Chondrocyte (in vitro differentiated cells): ENCODE data around the gene HYDIN. TPM values are rescaled to one million over a fixed set of nuclear protein-coding genes. Genes with fewer than 3 reads are reported as not detected.

ENCODE experiments used
- DNase-seq: peaks from one replicate; pipeline ENCODE4 v3.0.0; 2021; ENCODE audit warnings: mixed read lengths, low spot score
- H3K27ac Mint-ChIP-seq: one replicate; pipeline ENCODE4 v1.8.0; 2021; ENCODE audit warnings: mild to moderate bottlenecking, moderate library complexity, mixed read lengths; ENCODE audit not compliant: unreplicated experiment
- H3K27me3 Mint-ChIP-seq: 2 replicates; pipeline ENCODE4 v1.8.0; 2021; ENCODE audit warnings: low read depth, mixed read lengths
- H3K36me3 Mint-ChIP-seq: 2 replicates; pipeline ENCODE4 v1.8.0; 2021; ENCODE audit warnings: low read depth, mixed read lengths
- H3K4me1 Mint-ChIP-seq: 2 replicates; pipeline ENCODE4 v1.8.0; 2021; ENCODE audit warnings: low read depth, mild to moderate bottlenecking, mixed read lengths
- H3K4me3 Mint-ChIP-seq: one replicate; pipeline ENCODE4 v1.8.0; 2021; ENCODE audit warnings: mild to moderate bottlenecking, moderate library complexity, mixed read lengths; ENCODE audit not compliant: unreplicated experiment
- H3K9me3 Mint-ChIP-seq: 2 replicates; pipeline ENCODE4 v1.8.0; 2021; ENCODE audit warnings: low read depth, mixed read lengths
- total RNA-seq: library from RNA; stranded (reverse); gene quantifications from 3 replicates; pipeline ENCODE4 v1.2.1, GENCODE V29; 2021
- TF ChIP-seq, protein P1 (sequence below): fragments of 200-600 bp; sonication (generic); IDR thresholded peaks from 2 replicates; pipeline ENCODE4 v1.5.0; 2021; ENCODE audit warnings: antibody characterized with exemption, mild to moderate bottlenecking, moderate library complexity

HYDIN gene
- total RNA-seq, 1 donor from 2014 or later = not detected

DNA sequence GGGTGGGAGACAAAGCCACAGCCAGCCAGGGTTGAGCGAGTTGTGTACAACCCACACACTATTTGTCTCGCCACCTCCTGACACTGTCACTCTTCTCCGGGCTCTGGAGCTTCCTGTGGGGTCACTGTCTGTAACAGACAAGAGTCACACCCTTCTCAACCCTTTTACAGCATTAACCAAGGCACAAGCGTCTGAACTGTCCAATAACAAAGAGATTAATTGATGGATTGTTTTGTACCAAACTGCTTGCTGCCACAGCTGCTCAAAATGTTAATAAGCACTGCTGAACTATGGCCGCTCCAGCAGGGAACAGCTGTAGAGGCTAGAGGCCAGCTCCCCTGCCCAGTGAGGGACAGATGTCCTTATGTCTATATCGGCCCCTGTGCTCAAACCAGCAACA is 25.2 kb upstream of the HYDIN start:
- DNase-seq = no peak
- Mint-ChIP-seq H3K9me3 (no peaks in the 10 kb centered on the region), H3K4me1 (no peaks in the 10 kb centered on the region), H3K27ac (no peak overlapping the region), H3K4me3 (no peak overlapping the region), H3K36me3 (no peaks in the 10 kb centered on the region), H3K27me3 (peaks cover 7% of the 10 kb centered on the region)
- TF ChIP-seq, protein P1, sequence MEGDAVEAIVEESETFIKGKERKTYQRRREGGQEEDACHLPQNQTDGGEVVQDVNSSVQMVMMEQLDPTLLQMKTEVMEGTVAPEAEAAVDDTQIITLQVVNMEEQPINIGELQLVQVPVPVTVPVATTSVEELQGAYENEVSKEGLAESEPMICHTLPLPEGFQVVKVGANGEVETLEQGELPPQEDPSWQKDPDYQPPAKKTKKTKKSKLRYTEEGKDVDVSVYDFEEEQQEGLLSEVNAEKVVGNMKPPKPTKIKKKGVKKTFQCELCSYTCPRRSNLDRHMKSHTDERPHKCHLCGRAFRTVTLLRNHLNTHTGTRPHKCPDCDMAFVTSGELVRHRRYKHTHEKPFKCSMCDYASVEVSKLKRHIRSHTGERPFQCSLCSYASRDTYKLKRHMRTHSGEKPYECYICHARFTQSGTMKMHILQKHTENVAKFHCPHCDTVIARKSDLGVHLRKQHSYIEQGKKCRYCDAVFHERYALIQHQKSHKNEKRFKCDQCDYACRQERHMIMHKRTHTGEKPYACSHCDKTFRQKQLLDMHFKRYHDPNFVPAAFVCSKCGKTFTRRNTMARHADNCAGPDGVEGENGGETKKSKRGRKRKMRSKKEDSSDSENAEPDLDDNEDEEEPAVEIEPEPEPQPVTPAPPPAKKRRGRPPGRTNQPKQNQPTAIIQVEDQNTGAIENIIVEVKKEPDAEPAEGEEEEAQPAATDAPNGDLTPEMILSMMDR = no peak

DNA sequence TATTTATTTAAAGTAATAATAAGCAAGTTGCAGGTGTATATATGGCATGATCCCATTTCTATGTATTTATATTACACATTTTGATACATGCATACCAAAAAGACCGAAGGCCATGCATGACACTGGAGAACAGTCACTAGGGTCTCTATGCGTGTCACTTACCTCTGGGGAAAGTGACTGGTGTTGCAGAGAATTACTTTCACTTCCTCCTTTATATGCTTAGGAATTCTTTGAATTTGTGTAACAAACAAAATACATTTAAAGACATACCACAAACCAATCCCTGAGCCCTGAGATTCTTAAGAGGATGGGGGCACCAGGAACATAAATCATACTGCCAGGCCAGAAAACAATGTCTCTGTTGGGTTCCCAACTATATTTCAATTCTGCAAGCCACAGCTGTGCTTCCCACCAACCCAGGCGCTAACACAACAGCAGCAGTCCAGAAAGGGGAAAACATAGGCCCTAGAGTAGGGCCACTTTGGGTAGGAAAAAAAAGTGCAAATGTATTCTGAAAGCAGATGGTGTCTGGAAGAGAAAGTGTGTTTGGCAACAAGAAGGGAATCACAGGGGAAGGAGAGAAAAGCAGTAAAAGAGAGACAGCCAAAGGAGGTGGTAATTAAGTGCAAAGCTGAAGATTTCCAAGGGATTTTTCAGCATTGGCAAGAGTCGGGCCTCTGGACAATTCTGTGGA is 24.5 kb upstream of the HYDIN start:
- no peak overlapping the region for H3K27ac Mint-ChIP-seq

DNA sequence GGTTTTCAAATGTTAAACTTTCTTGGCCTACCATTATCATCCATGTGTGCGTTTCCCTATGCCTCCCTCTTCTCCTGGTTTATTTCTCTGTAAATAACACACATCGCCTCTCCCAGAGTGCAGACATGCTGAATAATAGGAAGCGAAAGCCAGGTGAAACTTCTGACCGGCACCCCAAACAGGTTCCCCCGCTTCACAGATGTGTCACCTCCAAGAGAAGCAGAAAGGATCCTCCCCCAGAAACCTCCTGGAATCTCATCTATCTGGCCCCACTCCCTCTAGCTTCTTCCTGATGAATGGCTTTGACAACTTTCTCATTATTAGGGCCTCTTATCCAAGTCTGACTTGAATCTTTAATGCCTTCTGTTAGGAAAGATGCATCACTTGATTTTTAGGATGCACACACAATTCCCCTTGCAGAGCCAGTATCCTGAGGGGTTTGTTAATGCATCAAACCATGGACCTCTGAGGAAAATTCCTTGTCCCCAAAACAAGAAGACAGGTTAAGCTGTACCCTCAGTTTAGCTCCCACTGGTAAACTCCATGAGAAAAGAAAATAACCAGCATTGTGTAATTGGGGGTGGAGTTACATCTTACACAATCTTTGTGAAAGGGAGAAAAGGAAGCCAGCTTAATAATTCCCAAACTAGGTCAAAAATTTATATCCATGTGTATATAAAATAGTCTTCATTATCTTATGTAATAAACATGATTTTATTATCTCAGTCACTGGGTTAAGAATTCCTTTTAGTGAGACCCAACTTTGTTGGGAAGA is 20.1 kb upstream of the HYDIN start:
- Mint-ChIP-seq H3K4me3 (no peak overlapping the region), H3K36me3 (no peaks in the 10 kb centered on the region), H3K4me1 (no peaks in the 10 kb centered on the region), H3K27me3 (peaks cover 2% of the 10 kb centered on the region), H3K9me3 (no peaks in the 10 kb centered on the region), H3K27ac (no peak overlapping the region)
- no peak for DNase-seq
- TF ChIP-seq, protein P1 = no peak

More for the DNA sequence above, 24.5 kb upstream of the HYDIN start:
- no peak overlapping the region for H3K4me3 Mint-ChIP-seq
- H3K27me3 Mint-ChIP-seq = peaks cover 7% of the 10 kb centered on the region
- no peaks in the 10 kb centered on the region for H3K4me1 Mint-ChIP-seq
- H3K9me3 Mint-ChIP-seq = no peaks in the 10 kb centered on the region
- DNase-seq = no peak
- TF ChIP-seq, protein P1 = no peak
- H3K36me3 Mint-ChIP-seq = no peaks in the 10 kb centered on the region

DNA sequence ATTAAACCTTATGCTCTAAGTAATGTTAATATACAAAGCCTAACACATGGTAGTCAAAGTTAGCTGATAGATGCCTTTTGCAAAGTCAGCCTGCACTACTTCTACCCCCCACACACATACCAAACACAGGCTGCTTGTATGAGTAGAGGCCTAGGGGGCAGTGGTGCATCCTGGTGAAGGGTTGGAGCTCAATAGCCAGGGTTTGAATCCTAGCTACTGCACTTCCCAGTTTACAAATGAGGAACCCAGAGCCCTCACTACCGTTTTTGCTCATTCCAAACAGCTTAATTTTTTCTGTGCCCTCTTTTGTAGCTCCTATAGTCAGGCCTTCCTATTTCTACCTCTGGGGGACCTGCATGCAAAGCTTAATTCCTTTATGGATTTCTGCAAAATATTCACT is 18.9 kb upstream of the HYDIN start:
- H3K4me3 Mint-ChIP-seq = no peak overlapping the region
- H3K9me3 Mint-ChIP-seq = no peaks in the 10 kb centered on the region
- TF ChIP-seq, protein P1 = no peak
- no peaks in the 10 kb centered on the region for H3K36me3 Mint-ChIP-seq
- H3K27me3 Mint-ChIP-seq = peaks cover 2% of the 10 kb centered on the region
- no peak overlapping the region for H3K27ac Mint-ChIP-seq
- DNase-seq = no peak
- H3K4me1 Mint-ChIP-seq = no peaks in the 10 kb centered on the region

DNA sequence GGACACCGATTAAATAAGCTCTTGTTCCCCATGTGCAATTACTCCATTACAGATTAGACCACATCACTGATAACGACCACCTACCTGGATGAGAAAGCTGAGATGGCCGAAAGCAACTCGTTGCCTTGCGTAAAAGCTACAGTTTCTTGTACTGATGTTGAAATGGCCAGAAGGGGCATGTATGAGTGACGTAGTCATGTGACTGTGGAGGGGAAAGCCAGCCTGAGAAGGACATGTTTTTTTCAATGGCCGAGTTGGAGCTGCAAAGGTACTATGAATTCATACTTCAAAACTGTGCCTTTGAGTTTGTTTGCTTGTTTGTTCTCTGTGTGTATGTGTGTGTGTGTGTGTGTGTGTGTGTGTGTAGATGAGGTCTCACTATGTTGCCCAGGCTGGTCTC is 17.0 kb upstream of the HYDIN start:
- H3K27me3 Mint-ChIP-seq = peaks cover 2% of the 10 kb centered on the region

More for the DNA sequence above, 17.0 kb upstream of the HYDIN start:
- no peak overlapping the region for H3K4me3 Mint-ChIP-seq
- H3K9me3 Mint-ChIP-seq = no peaks in the 10 kb centered on the region
- H3K36me3 Mint-ChIP-seq = no peaks in the 10 kb centered on the region
- no peak overlapping the region for H3K27ac Mint-ChIP-seq
- no peaks in the 10 kb centered on the region for H3K4me1 Mint-ChIP-seq
- TF ChIP-seq, protein P1 = no peak
- DNase-seq = no peak
